Heart left ventricle (tissue), 13 donors: ENCODE results near the gene DNAJC7.

ENCODE experiments used
- POLR2A ChIP-seq, 2 donors: fragments of 450-650 bp; IDR thresholded peaks; one replicate each; pipeline ENCODE4 v1.6.1; 2017; ENCODE audit warnings: antibody characterized with exemption in 2 of 2, mild to moderate bottlenecking in 2 of 2, moderate library complexity in 2 of 2
- TF ChIP-seq, protein P1 (sequence below), 12 donors: fragments of 200-600 bp; sonication (generic) in 4 of 12; IDR thresholded peaks; one replicate each; pipeline versions ENCODE4 v1.5.0 to v1.8.0; 2018 to 2022; ENCODE audit warnings: antibody characterized with exemption in 12 of 12, mild to moderate bottlenecking in 5 of 12
- donor health status: ischemic (EF 13 %, LVEDD 7.1; RV severe dilation, severe dysfunction).
- donor health status: DM: no; HTN: yes; CAD: no.
- donor health status: DM: no; HTN: no; CAD: no.
- donor health status: ischemic (EF 25% LVEDD 6.9; RV normal size, moderate dysfunction).
- donor health status: ischemic (EF 25% LVEDD 5.7; RV mildly dilated, moderate dysfunction).
- donor health status: ischemic (EF 35%, LVEDD 5.7; RV mildly dilated, moderate dysfunction).
- donor health status: nonischemic (EF 11% LVEDD 7.7; RV severe dilation, severe dysfunction).
- donor health status: DM: yes; HTN: yes; CAD: no.
- donor health status: PGD.
- donor health status: ischemic (EF 29% LVEDD 5.4; RV normal size, mild dysfunction).
- donor health status: nonischemic (EF 23%, LVEDD 6.1; RV moderate dilation, normal function).

DNA sequence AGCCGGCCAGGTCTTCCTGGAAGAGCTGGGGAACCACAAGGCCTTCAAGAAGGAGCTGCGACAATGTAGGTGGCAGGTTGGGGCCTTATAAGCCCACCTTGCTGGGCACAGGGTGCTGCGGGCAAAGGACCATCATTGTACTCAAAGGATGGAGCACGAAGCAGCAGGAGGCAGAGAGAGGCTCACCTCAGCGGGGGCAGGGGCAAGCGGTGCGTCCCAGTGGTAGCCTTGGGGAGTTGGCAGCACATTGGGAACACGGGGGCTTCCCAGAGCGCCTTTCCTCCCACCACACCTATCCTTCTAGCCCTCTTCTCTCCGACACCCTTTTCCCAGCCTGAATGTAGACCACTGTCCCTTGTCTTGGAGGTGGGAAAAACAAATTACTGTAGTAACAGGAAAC, 48.6 kb downstream of the DNAJC7 start:
- TF ChIP-seq, protein P1, sequence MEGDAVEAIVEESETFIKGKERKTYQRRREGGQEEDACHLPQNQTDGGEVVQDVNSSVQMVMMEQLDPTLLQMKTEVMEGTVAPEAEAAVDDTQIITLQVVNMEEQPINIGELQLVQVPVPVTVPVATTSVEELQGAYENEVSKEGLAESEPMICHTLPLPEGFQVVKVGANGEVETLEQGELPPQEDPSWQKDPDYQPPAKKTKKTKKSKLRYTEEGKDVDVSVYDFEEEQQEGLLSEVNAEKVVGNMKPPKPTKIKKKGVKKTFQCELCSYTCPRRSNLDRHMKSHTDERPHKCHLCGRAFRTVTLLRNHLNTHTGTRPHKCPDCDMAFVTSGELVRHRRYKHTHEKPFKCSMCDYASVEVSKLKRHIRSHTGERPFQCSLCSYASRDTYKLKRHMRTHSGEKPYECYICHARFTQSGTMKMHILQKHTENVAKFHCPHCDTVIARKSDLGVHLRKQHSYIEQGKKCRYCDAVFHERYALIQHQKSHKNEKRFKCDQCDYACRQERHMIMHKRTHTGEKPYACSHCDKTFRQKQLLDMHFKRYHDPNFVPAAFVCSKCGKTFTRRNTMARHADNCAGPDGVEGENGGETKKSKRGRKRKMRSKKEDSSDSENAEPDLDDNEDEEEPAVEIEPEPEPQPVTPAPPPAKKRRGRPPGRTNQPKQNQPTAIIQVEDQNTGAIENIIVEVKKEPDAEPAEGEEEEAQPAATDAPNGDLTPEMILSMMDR (IDR thresholded peaks at IDR 0.05): no peak
- TF ChIP-seq POLR2A (IDR thresholded peaks at IDR 0.05): no peak
